Superior temporal gyrus (tissue), 1 donor: Measurements from ENCODE around the gene MCRS1.

Source experiments
- DNase-seq: peaks from one replicate; pipeline ENCODE4 v3.0.0-alpha.2; 2016; ENCODE audit errors: extremely low spot score

Gene MCRS1

GRCh38 chr12:49555631-49556390, 12.1 kb downstream of the MCRS1 start:
- no peak for DNase-seq

GRCh38 chr12:49554266-49554665, 13.7 kb downstream of the MCRS1 start:
- no peak for DNase-seq

DNA sequence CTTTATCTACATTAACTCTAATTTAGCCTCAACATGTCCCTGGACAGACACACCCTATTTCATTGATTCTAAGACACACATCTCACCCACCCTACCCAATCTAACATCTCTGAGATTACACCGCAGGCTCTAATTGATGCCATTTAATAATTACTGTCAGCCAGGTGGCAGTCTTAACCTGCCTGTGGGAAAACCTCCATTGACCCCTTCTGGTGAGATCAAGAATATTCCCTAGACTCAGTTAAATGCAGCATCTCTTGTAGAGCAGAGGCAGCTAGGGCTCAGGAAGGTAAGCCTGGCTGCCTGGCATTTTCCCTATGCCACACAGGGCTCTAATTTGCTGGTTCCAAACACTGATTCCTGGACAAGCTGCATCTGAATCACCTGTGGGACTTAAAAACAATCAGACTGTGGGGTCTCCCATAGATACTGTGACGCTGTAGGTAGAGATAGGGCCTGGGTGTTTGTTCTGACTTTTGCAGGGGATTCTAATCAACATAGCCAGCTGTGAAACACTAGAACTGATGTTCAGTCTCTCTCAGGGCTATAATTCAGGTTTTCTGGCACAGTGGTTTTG, 14.3 kb downstream of the MCRS1 start:
- DNase-seq, result no peak

DNA sequence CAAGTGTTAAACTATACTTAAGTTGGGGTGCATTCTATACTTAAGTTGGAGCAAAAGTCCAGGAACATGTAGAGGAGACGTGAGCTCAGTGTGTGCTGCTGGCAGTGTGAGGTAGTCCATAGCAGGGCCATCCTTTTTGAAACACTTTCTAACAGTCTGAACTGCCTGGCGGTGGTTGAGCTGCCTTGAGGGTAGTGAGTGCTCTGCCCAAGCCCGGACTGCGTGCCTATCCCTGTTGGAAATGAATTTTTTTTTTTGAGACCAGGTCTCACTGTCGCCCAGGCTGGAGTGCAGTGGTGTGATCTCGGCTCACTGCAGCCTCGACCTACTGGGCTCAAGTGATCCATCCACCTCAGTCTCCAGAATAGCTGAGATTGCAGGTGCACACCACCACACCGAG, 15.0 kb downstream of the MCRS1 start:
- no peak for DNase-seq

DNA sequence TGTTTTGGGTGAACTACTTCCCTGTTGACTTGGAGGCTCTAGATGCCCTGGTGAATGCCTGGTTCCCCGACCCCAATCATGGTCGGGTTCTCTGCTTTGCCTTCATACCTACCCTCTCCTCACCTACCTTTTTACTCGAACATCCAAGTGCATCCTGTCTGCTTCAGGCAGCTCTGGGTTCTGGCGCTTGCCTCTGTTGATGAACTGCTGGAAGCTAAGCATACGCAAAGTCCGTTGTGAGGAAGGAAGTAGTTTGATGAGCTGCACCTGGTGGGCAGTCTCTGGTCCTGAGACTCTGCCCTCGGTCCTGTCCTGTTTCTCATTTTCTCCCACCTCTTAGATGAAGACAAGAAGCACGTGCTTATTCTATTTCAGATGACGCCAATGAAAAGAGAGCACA, 15.5 kb downstream of the MCRS1 start:
- DNase-seq, result no peak

GRCh38 chr12:49552014-49552413, 15.9 kb downstream of the MCRS1 start:
- DNase-seq, result peak; percentile 67

DNA sequence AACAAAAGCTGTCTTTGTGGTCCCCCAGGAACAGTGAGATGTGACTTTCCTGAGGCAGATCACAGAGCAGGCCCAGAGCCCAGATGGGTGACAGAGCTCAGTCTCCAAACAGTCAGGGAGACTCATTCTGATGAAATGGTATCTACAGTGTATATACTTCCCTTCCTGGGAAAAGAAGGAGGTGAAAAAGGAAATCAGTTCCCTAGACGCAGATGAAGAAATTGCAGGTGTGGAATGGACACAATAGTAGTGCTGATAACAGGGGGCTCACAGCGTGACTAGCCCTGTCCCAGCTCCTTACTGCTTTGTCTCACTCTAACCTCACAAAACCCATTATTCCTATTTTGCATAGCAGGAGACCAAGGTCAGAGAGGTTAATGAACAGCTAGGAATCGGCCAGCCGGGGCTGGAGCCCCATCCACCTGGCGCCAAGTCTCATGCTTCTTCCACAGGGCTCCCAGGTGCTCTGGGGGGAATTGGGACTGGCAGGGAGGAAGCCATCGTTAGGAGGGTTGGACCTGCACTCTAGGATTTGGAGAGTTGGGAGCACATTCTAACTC, 17.2 kb downstream of the MCRS1 start:
- no peak for DNase-seq

GRCh38 chr12:49549735-49550692, 17.9 kb downstream of the MCRS1 start:
- DNase-seq, result no peak

- DNase-seq, result no peak
These were observed 18.9 kb downstream of the MCRS1 start for GRCh38 chr12:49548822-49549648.

- DNase-seq, result no peak
These were observed 19.5 kb downstream of the MCRS1 start for GRCh38 chr12:49548481-49548821.

- DNase-seq, result no peak
These were observed 20.8 kb downstream of the MCRS1 start for GRCh38 chr12:49547090-49547690.

DNA sequence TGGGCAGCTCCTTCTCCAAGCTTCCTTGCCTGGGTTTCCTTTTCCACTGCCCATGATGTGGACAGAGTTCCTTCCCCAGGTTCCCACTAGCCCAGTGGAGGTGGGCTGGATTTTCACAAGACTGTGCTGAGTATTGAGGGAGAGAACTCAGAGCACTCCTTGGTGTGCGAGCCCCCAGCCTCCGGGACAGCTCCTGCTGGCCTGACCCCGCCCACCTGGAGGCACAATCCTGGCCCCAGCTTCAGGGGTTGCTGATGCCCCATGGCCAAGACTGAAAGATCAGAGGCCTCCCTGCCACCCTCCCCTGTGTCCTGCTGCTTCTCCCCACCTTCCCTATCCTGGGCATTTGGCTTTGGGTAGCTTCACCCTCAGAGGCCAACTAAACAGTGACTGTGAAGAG, 21.5 kb downstream of the MCRS1 start:
- DNase-seq, result no peak

GRCh38 chr12:49545815-49546214, 22.1 kb downstream of the MCRS1 start:
- DNase-seq, result no peak

DNA sequence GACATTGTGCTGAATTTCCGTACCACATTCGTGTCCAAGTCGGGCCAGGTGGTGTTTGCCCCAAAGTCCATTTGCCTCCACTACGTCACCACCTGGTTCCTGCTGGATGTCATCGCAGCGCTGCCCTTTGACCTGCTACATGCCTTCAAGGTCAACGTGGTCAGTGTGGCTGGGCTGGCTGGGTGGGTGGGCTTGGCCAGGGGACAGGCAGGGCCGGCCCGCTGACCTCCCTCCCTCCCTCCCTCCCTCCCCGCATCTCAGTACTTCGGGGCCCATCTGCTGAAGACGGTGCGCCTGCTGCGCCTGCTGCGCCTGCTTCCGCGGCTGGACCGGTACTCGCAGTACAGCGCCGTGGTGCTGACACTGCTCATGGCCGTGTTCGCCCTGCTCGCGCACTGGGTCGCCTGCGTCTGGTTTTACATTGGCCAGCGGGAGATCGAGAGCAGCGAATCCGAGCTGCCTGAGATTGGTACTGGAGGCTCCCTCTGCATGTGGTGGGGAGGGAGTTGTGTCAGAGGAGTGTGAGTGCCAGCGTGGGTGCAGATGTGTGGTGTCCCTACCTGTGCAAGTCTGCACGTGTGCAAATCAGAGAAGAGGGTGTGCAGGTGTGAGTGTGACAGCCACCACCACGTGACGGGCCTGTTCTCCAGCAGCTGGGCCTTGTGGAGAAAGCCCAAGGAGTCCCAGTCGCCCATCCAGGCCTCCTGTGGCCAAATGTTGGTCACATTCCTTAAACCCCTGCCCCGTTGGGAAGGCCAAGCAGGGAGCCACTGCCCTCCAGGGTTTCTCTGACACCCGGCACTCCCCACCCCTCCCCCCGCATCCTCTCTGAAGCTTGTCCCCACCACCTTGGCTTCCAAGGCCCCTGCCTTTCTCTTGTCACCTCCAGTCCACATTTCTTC, 23.8 kb downstream of the MCRS1 start:
- no peak for DNase-seq

DNA sequence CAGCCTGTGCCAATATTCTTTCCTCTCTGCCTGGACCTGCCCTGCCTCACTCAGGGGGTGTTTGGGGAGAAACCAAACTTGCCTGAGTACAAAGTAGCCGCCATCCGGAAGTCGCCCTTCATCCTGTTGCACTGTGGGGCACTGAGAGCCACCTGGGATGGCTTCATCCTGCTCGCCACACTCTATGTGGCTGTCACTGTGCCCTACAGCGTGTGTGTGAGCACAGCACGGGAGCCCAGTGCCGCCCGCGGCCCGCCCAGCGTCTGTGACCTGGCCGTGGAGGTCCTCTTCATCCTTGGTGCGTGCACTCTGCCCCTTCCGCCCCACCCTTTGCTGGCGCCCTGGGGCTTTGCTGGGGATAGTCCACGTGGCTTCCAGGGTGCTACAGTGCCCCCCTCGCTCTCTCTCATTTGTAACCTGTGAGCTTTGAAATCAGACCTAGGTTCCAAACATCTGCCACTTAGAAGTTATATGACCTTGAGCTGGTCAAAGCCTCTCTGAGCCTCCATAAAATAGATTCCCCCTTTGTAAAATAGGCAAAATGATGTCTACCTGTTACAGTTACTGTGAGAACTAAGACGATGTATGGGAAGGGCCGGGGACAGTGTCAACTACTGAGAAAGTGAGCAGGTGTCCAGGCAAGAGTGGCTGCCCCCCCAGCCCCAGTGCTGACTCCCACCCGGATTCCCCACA, 24.6 kb downstream of the MCRS1 start:
- no peak for DNase-seq

DNA sequence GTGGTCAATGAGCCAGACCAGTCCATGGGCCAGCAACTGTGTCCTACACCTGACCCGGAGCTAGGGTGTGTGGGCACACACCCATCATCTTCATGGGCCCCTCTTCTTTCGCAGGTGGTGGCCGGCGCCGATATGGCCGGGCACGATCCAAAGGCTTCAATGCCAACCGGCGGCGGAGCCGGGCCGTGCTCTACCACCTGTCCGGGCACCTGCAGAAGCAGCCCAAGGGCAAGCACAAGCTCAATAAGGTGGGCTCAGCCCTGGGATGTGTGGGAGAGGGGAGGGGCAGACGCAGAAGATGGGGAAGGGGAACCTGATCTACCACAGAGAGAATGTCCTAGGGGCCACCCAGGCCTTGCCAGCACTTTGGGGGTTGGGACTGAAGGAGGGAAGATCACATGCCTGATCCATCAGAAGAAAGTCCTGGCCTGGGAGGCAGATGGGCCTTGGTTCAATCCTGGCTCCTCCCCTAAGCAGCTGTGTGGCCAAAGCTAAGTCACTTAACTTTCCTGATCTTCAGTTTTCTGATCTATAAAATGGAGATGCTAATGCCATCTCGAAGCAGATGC, 25.3 kb downstream of the MCRS1 start:
- DNase-seq, result no peak

- DNase-seq, result no peak
These were observed 25.9 kb downstream of the MCRS1 start for GRCh38 chr12:49541911-49542505.

DNA sequence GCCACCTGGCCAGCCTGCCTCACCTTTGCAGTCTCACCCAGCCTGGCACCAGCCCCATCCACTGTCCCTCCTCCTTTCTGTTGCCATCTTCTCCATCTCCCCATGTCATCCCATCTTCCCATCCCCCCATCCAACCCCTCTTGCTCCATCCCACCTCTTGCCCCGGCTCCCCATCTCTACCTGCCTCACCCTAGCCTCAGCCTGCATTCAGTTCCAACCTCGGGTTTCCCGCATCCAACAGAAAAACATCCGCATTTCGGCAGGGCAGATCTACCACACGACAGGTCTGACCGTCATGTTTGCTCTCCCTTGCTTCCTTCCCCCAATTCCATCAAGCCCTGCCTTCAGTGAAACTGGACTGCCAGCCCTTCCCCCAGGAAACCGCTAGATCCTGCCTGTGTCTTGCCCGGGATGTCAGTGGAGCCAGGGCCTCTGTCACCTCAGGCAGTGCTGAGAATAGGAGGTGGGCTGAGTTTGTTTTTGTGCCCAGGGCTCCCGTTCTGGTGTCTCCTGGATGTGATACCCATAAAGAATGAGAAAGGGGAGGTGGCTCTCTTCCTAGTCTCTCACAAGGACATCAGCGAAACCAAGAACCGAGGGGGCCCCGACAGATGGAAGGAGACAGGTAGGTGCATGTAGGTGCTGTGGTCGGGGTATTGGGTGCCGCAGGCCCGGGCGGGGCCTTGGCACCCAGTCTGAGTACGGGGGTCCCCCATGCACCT, 26.6 kb downstream of the MCRS1 start:
- no peak for DNase-seq
